Panc1 (cell line): ENCODE results near the gene HSPA4. TPM values are rescaled to one million over a fixed set of nuclear protein-coding genes. Genes with fewer than 3 reads are reported as not detected.

Source experiments
- ATAC-seq: fragments of 200-7000 bp; cut with Tn5 transposase; 2 replicates; pipeline ENCODE4 v1.9.1; 2020; ENCODE audit warnings: mild to moderate bottlenecking, moderate library complexity
- BruUV-seq: library from RNA; stranded (reverse); fragments of 400-500 nt; replicated peaks from 2 replicates; lab custom pipeline; 2021; lab: Mats Ljungman, UMichigan
- CTCF ChIA-PET: fragments of 300-600 bp; sonication (Branson Sonifier 250); formaldehyde crosslinking; loops from one replicate; lab custom pipeline; 2022; ENCODE audit warnings: antibody characterized with exemption; lab: Charles Lee
- POLR2A ChIA-PET: fragments of 300-600 bp; sonication (Branson Sonifier 250); formaldehyde crosslinking; loops from one replicate; lab custom pipeline; 2022; ENCODE audit warnings: antibody characterized with exemption; lab: Charles Lee
- DNase-seq: peaks from one replicate; pipeline ENCODE4 v3.0.0-alpha.2; 2010; ENCODE audit warnings: low read depth, low spot score
- H3K27ac ChIP-seq: 2 replicates; pipeline ENCODE4 v1.5.1; 2011; ENCODE audit warnings: mild to moderate bottlenecking, low read length, inconsistent platforms
- H3K27me3 ChIP-seq: fragments of 200-500 bp; sonication (Bioruptor generic); 2 replicates; pipeline ENCODE4 v1.6.0; 2014; ENCODE audit warnings: low read length, inconsistent platforms; ENCODE audit not compliant: control insufficient read depth, insufficient read depth
- H3K36me3 ChIP-seq: fragments of 200-500 bp; sonication (Bioruptor generic); 2 replicates; pipeline ENCODE4 v1.5.1; 2014; ENCODE audit warnings: inconsistent platforms, mild to moderate bottlenecking, low read length, moderate library complexity; ENCODE audit not compliant: control insufficient read depth, insufficient read depth
- H3K4me1 ChIP-seq: 2 replicates; pipeline ENCODE4 v1.5.1; 2011; ENCODE audit warnings: inconsistent platforms, mild to moderate bottlenecking, low read length, moderate library complexity; ENCODE audit not compliant: control insufficient read depth, insufficient read depth
- H3K4me3 ChIP-seq, 2 experiments: 2 replicates each; pipeline ENCODE4 v1.5.1; 2011 to 2012; ENCODE audit warnings: low read depth in 2 of 2, low read length in 2 of 2, mild to moderate bottlenecking in 2 of 2, inconsistent platforms in 1 of 2, moderate library complexity in 1 of 2
- H3K9me3 ChIP-seq: fragments of 200-500 bp; sonication (Bioruptor generic); 2 replicates; pipeline ENCODE4 v1.5.1; 2014; ENCODE audit warnings: low read depth, mild to moderate bottlenecking, inconsistent platforms, low read length, moderate library complexity; ENCODE audit not compliant: control insufficient read depth, insufficient read depth
- POLR2AphosphoS5 ChIP-seq: IDR thresholded peaks from 2 replicates; pipeline ENCODE4 v1.6.1; 2012; ENCODE audit warnings: mild to moderate bottlenecking, low read depth, low read length, moderate library complexity
- SIN3A ChIP-seq: IDR thresholded peaks from 2 replicates; pipeline ENCODE4 v1.6.1; 2012; ENCODE audit warnings: low read depth, mild to moderate bottlenecking, low read length, moderate library complexity, borderline replicate concordance; ENCODE audit not compliant: insufficient read depth
- TCF7L2 ChIP-seq: IDR thresholded peaks from 2 replicates; pipeline ENCODE4 v1.6.1; 2011; ENCODE audit warnings: mild to moderate bottlenecking, low read depth, low read length, inconsistent platforms
- in situ Hi-C: cut with HindIII; loops from 2 replicates; pipeline ENCODE4 v1.10.0; 2016; ENCODE audit warnings: low sequenced_read_pairs, low pct_unique_long_range_greater_than_20kb
- intact Hi-C: fragments of 100-400 bp; cut with micrococcal nuclease; formaldehyde crosslinking; loops from one replicate; pipeline ENCODE4 v1.10.0; 2022; ENCODE audit not compliant: unreplicated experiment
- total RNA-seq: library from RNA; stranded (reverse); gene quantifications from one replicate; pipeline ENCODE4 v1.2.1, GENCODE V29; 2021; ENCODE audit not compliant: unreplicated experiment
- TF ChIP-seq, protein P1 (sequence below): fragments of 450-650 bp; IDR thresholded peaks from 2 replicates; pipeline ENCODE4 v1.5.1; 2017; ENCODE audit warnings: mild to moderate bottlenecking
- TF ChIP-seq, protein P2 (sequence below), 2 experiments: IDR thresholded peaks; 2 replicates each; pipeline ENCODE4 v1.6.1; 2011 to 2012; ENCODE audit warnings: low read depth in 2 of 2, control low read depth in 1 of 2, low read length in 1 of 2, mild to moderate bottlenecking in 1 of 2, moderate library complexity in 1 of 2; ENCODE audit not compliant: insufficient read depth in 1 of 2

Gene HSPA4
- total RNA-seq, 1 experiment from 2014 or later: 247 TPM

- Histone ChIP-seq H3K9me3 (no peaks in the 10 kb centered on the region), H3K36me3 (no peaks in the 10 kb centered on the region), H3K27ac (no peak overlapping the region), H3K4me3 (no peak overlapping the region), H3K4me1 (no peaks in the 10 kb centered on the region; the same call in 1 of the 2 replicates), H3K27me3 (no peaks in the 10 kb centered on the region)
- ATAC-seq: no peak
- in situ Hi-C loops (no loop called here), intact Hi-C loops (no loop called here)
- POLR2A ChIA-PET: interaction anchor here (0.5 kb wide), 1 partner anchor 421 kb away, joined by 3 read pairs; no protein-coding TSS in a partner anchor
- BruUV-seq: no TSS peak
- no peak for DNase-seq
- TF ChIP-seq SIN3A: no peak
- TF ChIP-seq, protein P1, sequence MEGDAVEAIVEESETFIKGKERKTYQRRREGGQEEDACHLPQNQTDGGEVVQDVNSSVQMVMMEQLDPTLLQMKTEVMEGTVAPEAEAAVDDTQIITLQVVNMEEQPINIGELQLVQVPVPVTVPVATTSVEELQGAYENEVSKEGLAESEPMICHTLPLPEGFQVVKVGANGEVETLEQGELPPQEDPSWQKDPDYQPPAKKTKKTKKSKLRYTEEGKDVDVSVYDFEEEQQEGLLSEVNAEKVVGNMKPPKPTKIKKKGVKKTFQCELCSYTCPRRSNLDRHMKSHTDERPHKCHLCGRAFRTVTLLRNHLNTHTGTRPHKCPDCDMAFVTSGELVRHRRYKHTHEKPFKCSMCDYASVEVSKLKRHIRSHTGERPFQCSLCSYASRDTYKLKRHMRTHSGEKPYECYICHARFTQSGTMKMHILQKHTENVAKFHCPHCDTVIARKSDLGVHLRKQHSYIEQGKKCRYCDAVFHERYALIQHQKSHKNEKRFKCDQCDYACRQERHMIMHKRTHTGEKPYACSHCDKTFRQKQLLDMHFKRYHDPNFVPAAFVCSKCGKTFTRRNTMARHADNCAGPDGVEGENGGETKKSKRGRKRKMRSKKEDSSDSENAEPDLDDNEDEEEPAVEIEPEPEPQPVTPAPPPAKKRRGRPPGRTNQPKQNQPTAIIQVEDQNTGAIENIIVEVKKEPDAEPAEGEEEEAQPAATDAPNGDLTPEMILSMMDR: no peak
- TF ChIP-seq POLR2AphosphoS5: no peak
- TF ChIP-seq TCF7L2: no peak
- TF ChIP-seq, protein P2, sequence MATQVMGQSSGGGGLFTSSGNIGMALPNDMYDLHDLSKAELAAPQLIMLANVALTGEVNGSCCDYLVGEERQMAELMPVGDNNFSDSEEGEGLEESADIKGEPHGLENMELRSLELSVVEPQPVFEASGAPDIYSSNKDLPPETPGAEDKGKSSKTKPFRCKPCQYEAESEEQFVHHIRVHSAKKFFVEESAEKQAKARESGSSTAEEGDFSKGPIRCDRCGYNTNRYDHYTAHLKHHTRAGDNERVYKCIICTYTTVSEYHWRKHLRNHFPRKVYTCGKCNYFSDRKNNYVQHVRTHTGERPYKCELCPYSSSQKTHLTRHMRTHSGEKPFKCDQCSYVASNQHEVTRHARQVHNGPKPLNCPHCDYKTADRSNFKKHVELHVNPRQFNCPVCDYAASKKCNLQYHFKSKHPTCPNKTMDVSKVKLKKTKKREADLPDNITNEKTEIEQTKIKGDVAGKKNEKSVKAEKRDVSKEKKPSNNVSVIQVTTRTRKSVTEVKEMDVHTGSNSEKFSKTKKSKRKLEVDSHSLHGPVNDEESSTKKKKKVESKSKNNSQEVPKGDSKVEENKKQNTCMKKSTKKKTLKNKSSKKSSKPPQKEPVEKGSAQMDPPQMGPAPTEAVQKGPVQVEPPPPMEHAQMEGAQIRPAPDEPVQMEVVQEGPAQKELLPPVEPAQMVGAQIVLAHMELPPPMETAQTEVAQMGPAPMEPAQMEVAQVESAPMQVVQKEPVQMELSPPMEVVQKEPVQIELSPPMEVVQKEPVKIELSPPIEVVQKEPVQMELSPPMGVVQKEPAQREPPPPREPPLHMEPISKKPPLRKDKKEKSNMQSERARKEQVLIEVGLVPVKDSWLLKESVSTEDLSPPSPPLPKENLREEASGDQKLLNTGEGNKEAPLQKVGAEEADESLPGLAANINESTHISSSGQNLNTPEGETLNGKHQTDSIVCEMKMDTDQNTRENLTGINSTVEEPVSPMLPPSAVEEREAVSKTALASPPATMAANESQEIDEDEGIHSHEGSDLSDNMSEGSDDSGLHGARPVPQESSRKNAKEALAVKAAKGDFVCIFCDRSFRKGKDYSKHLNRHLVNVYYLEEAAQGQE (IDR thresholded peaks at IDR 0.05; ENCODE audit: insufficient read depth in 1 of 2, low read depth in 2 of 2, low read length in 1 of 2): no peak
- CTCF ChIA-PET: no interaction called here
These were observed 67.5 kb downstream of the HSPA4 start for GRCh38 chr5:133119233-133119711.

DNA sequence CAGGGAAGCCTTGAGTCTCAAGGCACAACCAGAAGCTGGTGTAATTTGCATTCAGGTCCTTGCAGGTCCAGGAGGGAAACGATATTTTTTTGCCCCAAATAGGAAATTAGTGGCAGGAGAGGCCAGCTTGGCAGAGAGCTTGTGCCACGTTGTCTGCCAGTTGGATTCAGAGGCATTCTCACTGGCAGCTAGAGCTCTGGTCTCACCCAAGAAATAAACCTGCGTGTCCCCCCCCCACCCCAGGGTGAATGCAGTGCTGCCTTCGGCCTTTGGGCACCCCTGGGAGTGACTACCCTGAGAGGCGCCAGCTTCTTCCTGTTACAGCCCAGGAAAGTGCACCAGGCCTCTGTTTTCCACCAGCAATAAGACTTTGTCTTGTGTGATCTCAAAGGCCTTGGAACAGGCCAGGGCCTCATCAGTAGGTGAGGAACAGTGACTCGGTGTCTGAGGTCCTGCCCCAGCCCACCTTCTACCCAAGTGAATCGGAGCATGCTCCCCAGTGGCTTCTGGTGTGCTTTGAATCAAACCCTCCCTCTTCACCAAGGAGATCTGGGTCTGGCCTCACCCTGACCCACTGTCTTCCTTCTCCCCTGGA lies 68.4 kb downstream of the HSPA4 start:
- Histone ChIP-seq H3K4me1 (no peaks in the 10 kb centered on the region; the same call in 1 of the 2 replicates), H3K36me3 (no peaks in the 10 kb centered on the region), H3K4me3 (no peak overlapping the region), H3K27ac (no peak overlapping the region), H3K9me3 (no peaks in the 10 kb centered on the region), H3K27me3 (no peaks in the 10 kb centered on the region)
- DNase-seq (no peak), ATAC-seq (no peak)
- intact Hi-C loops: no loop called here
- ChIA-PET POLR2A (no interaction called here), CTCF (no interaction called here)
- in situ Hi-C loops: no loop called here
- BruUV-seq: no TSS peak
- TF ChIP-seq, protein P2 (IDR thresholded peaks at IDR 0.05; ENCODE audit: insufficient read depth in 1 of 2, low read depth in 2 of 2, low read length in 1 of 2): no peak
- TF ChIP-seq, protein P1: no peak
- TF ChIP-seq TCF7L2 (no peak), SIN3A (no peak), POLR2AphosphoS5 (no peak)
